ENCODE results near the gene ZSCAN16.
"Not testable (repeated sequence)": the region's sequence is repeated elsewhere in the genome, so short reads cannot be mapped to it uniquely, and the experiment has no call there.

Gene ZSCAN16

GRCh38 chr6:28102699-28103098 is 21.7 kb upstream of the ZSCAN16 start:
- H3K27ac ChIP-seq (ENCODE audit: insufficient read depth, low read length, poor library complexity, severe bottlenecking); H3K4me3 ChIP-seq (ENCODE audit: insufficient read depth, low read depth, low read length, poor library complexity, severe bottlenecking); H3K4me1 ChIP-seq (ENCODE audit: control insufficient read depth, insufficient read depth, low read length, poor library complexity, severe bottlenecking); H3K9me3 ChIP-seq (ENCODE audit: control insufficient read depth, low read length); H3K27me3 ChIP-seq (replicated peaks; ENCODE audit: control insufficient read depth, insufficient read depth, low read length, poor library complexity, severe bottlenecking); DNase-seq; H3K36me3 ChIP-seq (ENCODE audit: control insufficient read depth, insufficient read depth, low read length): not testable (repeated sequence)

- H3K4me3 ChIP-seq (ENCODE audit: insufficient read depth, low read depth, low read length, poor library complexity, severe bottlenecking), result peak overlapping the region; percentile 74
- peaks cover 5% of the 10 kb centered on the region for H3K4me1 ChIP-seq (ENCODE audit: control insufficient read depth, insufficient read depth, low read length, poor library complexity, severe bottlenecking)
- DNase-seq, result peak; percentile 58 to 70 (median 68)
- no peaks in the 10 kb centered on the region for H3K9me3 ChIP-seq (ENCODE audit: control insufficient read depth, low read length)
- no peaks in the 10 kb centered on the region for H3K36me3 ChIP-seq (ENCODE audit: control insufficient read depth, insufficient read depth, low read length)
- peak overlapping the region; percentile 58 for H3K27ac ChIP-seq (ENCODE audit: insufficient read depth, low read length, poor library complexity, severe bottlenecking)
- H3K27me3 ChIP-seq (replicated peaks; ENCODE audit: control insufficient read depth, insufficient read depth, low read length, poor library complexity, severe bottlenecking), result no peaks in the 10 kb centered on the region
Measured at GRCh38 chr6:28104392-28105244, 19.8 kb upstream of the ZSCAN16 start.

GRCh38 chr6:28105245-28105639 is 19.2 kb upstream of the ZSCAN16 start:
- no peaks in the 10 kb centered on the region for H3K27me3 ChIP-seq (replicated peaks; ENCODE audit: control insufficient read depth, insufficient read depth, low read length, poor library complexity, severe bottlenecking)
- no peaks in the 10 kb centered on the region for H3K9me3 ChIP-seq (ENCODE audit: control insufficient read depth, low read length)
- peaks cover 5% of the 10 kb centered on the region for H3K4me1 ChIP-seq (ENCODE audit: control insufficient read depth, insufficient read depth, low read length, poor library complexity, severe bottlenecking)
- no peaks in the 10 kb centered on the region for H3K36me3 ChIP-seq (ENCODE audit: control insufficient read depth, insufficient read depth, low read length)
- H3K4me3 ChIP-seq (ENCODE audit: insufficient read depth, low read depth, low read length, poor library complexity, severe bottlenecking), result peak overlapping the region; percentile 74
- no peak for DNase-seq
- peak overlapping the region; percentile 58 for H3K27ac ChIP-seq (ENCODE audit: insufficient read depth, low read length, poor library complexity, severe bottlenecking)

GRCh38 chr6:28107506-28107905 is 16.9 kb upstream of the ZSCAN16 start:
- H3K9me3 ChIP-seq (ENCODE audit: control insufficient read depth, low read length), result no peaks in the 10 kb centered on the region
- H3K4me1 ChIP-seq (ENCODE audit: control insufficient read depth, insufficient read depth, low read length, poor library complexity, severe bottlenecking), result peaks cover 5% of the 10 kb centered on the region
- no peaks in the 10 kb centered on the region for H3K27me3 ChIP-seq (replicated peaks; ENCODE audit: control insufficient read depth, insufficient read depth, low read length, poor library complexity, severe bottlenecking)
- H3K27ac ChIP-seq (ENCODE audit: insufficient read depth, low read length, poor library complexity, severe bottlenecking), result no peak overlapping the region
- H3K4me3 ChIP-seq (ENCODE audit: insufficient read depth, low read depth, low read length, poor library complexity, severe bottlenecking), result no peak overlapping the region
- H3K36me3 ChIP-seq (ENCODE audit: control insufficient read depth, insufficient read depth, low read length), result no peaks in the 10 kb centered on the region
- DNase-seq, result no peak

- Histone ChIP-seq H3K4me3 (ENCODE audit: insufficient read depth, low read depth, low read length, poor library complexity, severe bottlenecking) (no peak overlapping the region), H3K9me3 (ENCODE audit: control insufficient read depth, low read length) (no peaks in the 10 kb centered on the region), H3K4me1 (ENCODE audit: control insufficient read depth, insufficient read depth, low read length, poor library complexity, severe bottlenecking) (no peaks in the 10 kb centered on the region), H3K27me3 (replicated peaks; ENCODE audit: control insufficient read depth, insufficient read depth, low read length, poor library complexity, severe bottlenecking) (no peaks in the 10 kb centered on the region), H3K36me3 (ENCODE audit: control insufficient read depth, insufficient read depth, low read length) (peaks cover 9% of the 10 kb centered on the region), H3K27ac (ENCODE audit: insufficient read depth, low read length, poor library complexity, severe bottlenecking) (no peak overlapping the region)
- no peak for DNase-seq
Measured at GRCh38 chr6:28111964-28112363, 12.4 kb upstream of the ZSCAN16 start.

- DNase-seq, result no peak
- Histone ChIP-seq H3K36me3 (ENCODE audit: control insufficient read depth, insufficient read depth, low read length) (peaks cover 17% of the 10 kb centered on the region), H3K27ac (ENCODE audit: insufficient read depth, low read length, poor library complexity, severe bottlenecking) (no peak overlapping the region), H3K4me3 (ENCODE audit: insufficient read depth, low read depth, low read length, poor library complexity, severe bottlenecking) (no peak overlapping the region), H3K27me3 (replicated peaks; ENCODE audit: control insufficient read depth, insufficient read depth, low read length, poor library complexity, severe bottlenecking) (no peaks in the 10 kb centered on the region), H3K9me3 (ENCODE audit: control insufficient read depth, low read length) (no peaks in the 10 kb centered on the region), H3K4me1 (ENCODE audit: control insufficient read depth, insufficient read depth, low read length, poor library complexity, severe bottlenecking) (no peaks in the 10 kb centered on the region)
Measured at GRCh38 chr6:28115799-28116198, 8.6 kb upstream of the ZSCAN16 start.

- Histone ChIP-seq H3K36me3 (ENCODE audit: control insufficient read depth, insufficient read depth, low read length) (peaks cover 17% of the 10 kb centered on the region), H3K27me3 (replicated peaks; ENCODE audit: control insufficient read depth, insufficient read depth, low read length, poor library complexity, severe bottlenecking) (no peaks in the 10 kb centered on the region), H3K27ac (ENCODE audit: insufficient read depth, low read length, poor library complexity, severe bottlenecking) (no peak overlapping the region), H3K9me3 (ENCODE audit: control insufficient read depth, low read length) (no peaks in the 10 kb centered on the region), H3K4me1 (ENCODE audit: control insufficient read depth, insufficient read depth, low read length, poor library complexity, severe bottlenecking) (no peaks in the 10 kb centered on the region), H3K4me3 (ENCODE audit: insufficient read depth, low read depth, low read length, poor library complexity, severe bottlenecking) (no peak overlapping the region)
- no peak for DNase-seq
Measured at GRCh38 chr6:28117386-28118050, 6.9 kb upstream of the ZSCAN16 start.

GRCh38 chr6:28118217-28118616 is 6.2 kb upstream of the ZSCAN16 start:
- H3K4me1 ChIP-seq (ENCODE audit: control insufficient read depth, insufficient read depth, low read length, poor library complexity, severe bottlenecking), result no peaks in the 10 kb centered on the region
- no peak overlapping the region for H3K27ac ChIP-seq (ENCODE audit: insufficient read depth, low read length, poor library complexity, severe bottlenecking)
- DNase-seq, result no peak
- no peaks in the 10 kb centered on the region for H3K9me3 ChIP-seq (ENCODE audit: control insufficient read depth, low read length)
- H3K27me3 ChIP-seq (replicated peaks; ENCODE audit: control insufficient read depth, insufficient read depth, low read length, poor library complexity, severe bottlenecking), result no peaks in the 10 kb centered on the region
- no peak overlapping the region for H3K4me3 ChIP-seq (ENCODE audit: insufficient read depth, low read depth, low read length, poor library complexity, severe bottlenecking)
- peaks cover 17% of the 10 kb centered on the region for H3K36me3 ChIP-seq (ENCODE audit: control insufficient read depth, insufficient read depth, low read length)

GRCh38 chr6:28121876-28122275 is 2.5 kb upstream of the ZSCAN16 start:
- peaks cover 15% of the 10 kb centered on the region for H3K4me1 ChIP-seq (ENCODE audit: control insufficient read depth, insufficient read depth, low read length, poor library complexity, severe bottlenecking)
- H3K4me3 ChIP-seq (ENCODE audit: insufficient read depth, low read depth, low read length, poor library complexity, severe bottlenecking), result no peak overlapping the region
- H3K9me3 ChIP-seq (ENCODE audit: control insufficient read depth, low read length), result no peaks in the 10 kb centered on the region
- H3K36me3 ChIP-seq (ENCODE audit: control insufficient read depth, insufficient read depth, low read length), result peaks cover 14% of the 10 kb centered on the region
- no peaks in the 10 kb centered on the region for H3K27me3 ChIP-seq (replicated peaks; ENCODE audit: control insufficient read depth, insufficient read depth, low read length, poor library complexity, severe bottlenecking)
- H3K27ac ChIP-seq (ENCODE audit: insufficient read depth, low read length, poor library complexity, severe bottlenecking), result no peak overlapping the region
- no peak for DNase-seq

GRCh38 chr6:28122283-28122682 is 2.1 kb upstream of the ZSCAN16 start:
- not testable (repeated sequence) for H3K27ac ChIP-seq (ENCODE audit: insufficient read depth, low read length, poor library complexity, severe bottlenecking); H3K9me3 ChIP-seq (ENCODE audit: control insufficient read depth, low read length); H3K4me3 ChIP-seq (ENCODE audit: insufficient read depth, low read depth, low read length, poor library complexity, severe bottlenecking); H3K27me3 ChIP-seq (replicated peaks; ENCODE audit: control insufficient read depth, insufficient read depth, low read length, poor library complexity, severe bottlenecking); DNase-seq
- H3K36me3 ChIP-seq (ENCODE audit: control insufficient read depth, insufficient read depth, low read length), result peaks cover 15% of the 10 kb centered on the region
- peaks cover 15% of the 10 kb centered on the region for H3K4me1 ChIP-seq (ENCODE audit: control insufficient read depth, insufficient read depth, low read length, poor library complexity, severe bottlenecking)
